ENCODE results near the gene SMAD3. TPM values are rescaled to one million over a fixed set of nuclear protein-coding genes. Genes with fewer than 3 reads are reported as not detected.
"Not testable (repeated sequence)": the region's sequence is repeated elsewhere in the genome, so short reads cannot be mapped to it uniquely, and the experiment has no call there.

SMAD3 gene
- total and polyA plus RNA-seq, 4 donors: 10.9 to 41.6 (median 23.4) TPM

GRCh38 chr15:67150023-67150860 lies 84.8 kb downstream of the SMAD3 start:
- H3K4me1 ChIP-seq (ENCODE audit: control insufficient read depth in 5 of 5, insufficient read depth in 5 of 5, low read length in 5 of 5): peaks cover 23 to 46% (median 26%) of the 10 kb centered on the region in 5 donors
- no peaks in the 10 kb centered on the region for H3K9me3 ChIP-seq (ENCODE audit: control insufficient read depth in 4 of 4, insufficient read depth in 3 of 4, low read length in 3 of 4)
- H3K27me3 ChIP-seq (ENCODE audit: control insufficient read depth in 3 of 3, insufficient read depth in 3 of 3, low read length in 2 of 3): no peaks in the 10 kb centered on the region
- 33 to 40% methylated on average over 16 of the region's 16 CpGs for WGBS, 2 donors
- H3K9ac ChIP-seq (ENCODE audit: insufficient read depth in 1 of 2, low read length in 2 of 2): no peak overlapping the region
- H3K4me3 ChIP-seq: no peak overlapping the region
- DNase-seq: peak; percentile 37 to 67 (median 56)
- peaks cover 0 to 5% (median 0%) of the 10 kb centered on the region in 4 donors for H3K36me3 ChIP-seq (ENCODE audit: control insufficient read depth in 4 of 4, insufficient read depth in 4 of 4, low read length in 4 of 4)
- peak overlapping the region; percentile 42 to 81 for H3K27ac ChIP-seq (ENCODE audit: low read depth in 1 of 2, low read length in 1 of 2)
- ATAC-seq (ENCODE audit: insufficient read depth, low FRiP score): peak; percentile 54
- no peak for TF ChIP-seq CTCF (IDR thresholded peaks at IDR 0.05; ENCODE audit: control extremely low read depth, extremely low read depth)

GRCh38 chr15:67152429-67152828 lies 87.0 kb downstream of the SMAD3 start:
- Histone ChIP-seq H3K36me3 (ENCODE audit: control insufficient read depth in 4 of 4, insufficient read depth in 4 of 4, low read length in 4 of 4) (peaks cover 0 to 8% (median 0%) of the 10 kb centered on the region in 4 donors), H3K4me1 (ENCODE audit: control insufficient read depth in 5 of 5, insufficient read depth in 5 of 5, low read length in 5 of 5) (peaks cover 8 to 27% (median 21%) of the 10 kb centered on the region in 5 donors), H3K9ac (ENCODE audit: insufficient read depth in 1 of 2, low read length in 2 of 2) (no peak overlapping the region), H3K27me3 (ENCODE audit: control insufficient read depth in 3 of 3, insufficient read depth in 3 of 3, low read length in 2 of 3) (no peaks in the 10 kb centered on the region), H3K4me3 (no peak overlapping the region), H3K27ac (ENCODE audit: low read depth in 1 of 2, low read length in 1 of 2) (no peak overlapping the region), H3K9me3 (ENCODE audit: control insufficient read depth in 4 of 4, insufficient read depth in 3 of 4, low read length in 3 of 4) (no peaks in the 10 kb centered on the region)
- no peak for TF ChIP-seq CTCF (IDR thresholded peaks at IDR 0.05; ENCODE audit: control extremely low read depth, extremely low read depth)
- DNase-seq: no peak
- ATAC-seq (ENCODE audit: insufficient read depth, low FRiP score): no peak
- 74 to 85% methylated on average over 1 of the region's 1 CpG for WGBS, 2 donors

GRCh38 chr15:67153044-67153443 lies 87.6 kb downstream of the SMAD3 start:
- not testable (repeated sequence) for H3K27ac ChIP-seq (ENCODE audit: low read depth in 1 of 2, low read length in 1 of 2); H3K9ac ChIP-seq (ENCODE audit: insufficient read depth in 1 of 2, low read length in 2 of 2); ATAC-seq (ENCODE audit: insufficient read depth, low FRiP score); H3K36me3 ChIP-seq (ENCODE audit: control insufficient read depth in 4 of 4, insufficient read depth in 4 of 4, low read length in 4 of 4); H3K9me3 ChIP-seq (ENCODE audit: control insufficient read depth in 4 of 4, insufficient read depth in 3 of 4, low read length in 3 of 4); DNase-seq; H3K4me3 ChIP-seq; H3K27me3 ChIP-seq (ENCODE audit: control insufficient read depth in 3 of 3, insufficient read depth in 3 of 3, low read length in 2 of 3)
- WGBS, 2 donors: 83 to 94% methylated on average over 6 of the region's 6 CpGs
- peaks cover 8 to 24% (median 21%) of the 10 kb centered on the region in 5 donors for H3K4me1 ChIP-seq (ENCODE audit: control insufficient read depth in 5 of 5, insufficient read depth in 5 of 5, low read length in 5 of 5)

GRCh38 chr15:67154249-67154648 lies 88.8 kb downstream of the SMAD3 start:
- Histone ChIP-seq H3K27ac (ENCODE audit: low read depth in 1 of 2, low read length in 1 of 2) (peak overlapping the region in 1 of 2 donors; percentile 42), H3K36me3 (ENCODE audit: control insufficient read depth in 4 of 4, insufficient read depth in 4 of 4, low read length in 4 of 4) (peaks cover 0 to 9% (median under 1%) of the 10 kb centered on the region in 4 donors), H3K27me3 (ENCODE audit: control insufficient read depth in 3 of 3, insufficient read depth in 3 of 3, low read length in 2 of 3) (no peaks in the 10 kb centered on the region), H3K4me3 (no peak overlapping the region), H3K9ac (ENCODE audit: insufficient read depth in 1 of 2, low read length in 2 of 2) (no peak overlapping the region), H3K4me1 (ENCODE audit: control insufficient read depth in 5 of 5, insufficient read depth in 5 of 5, low read length in 5 of 5) (peaks cover 8 to 25% (median 14%) of the 10 kb centered on the region in 5 donors), H3K9me3 (ENCODE audit: control insufficient read depth in 4 of 4, insufficient read depth in 3 of 4, low read length in 3 of 4) (no peaks in the 10 kb centered on the region)
- DNase-seq: no peak
- no peak for TF ChIP-seq CTCF (IDR thresholded peaks at IDR 0.05; ENCODE audit: control extremely low read depth, extremely low read depth)
- no peak for ATAC-seq (ENCODE audit: insufficient read depth, low FRiP score)
